IPS-18c (cell line): ENCODE measurements around the gene SOX6.

ENCODE experiments used
- H3K4me3 ChIP-seq: 2 replicates; pipeline ENCODE4 v1.7.0; 2013; ENCODE audit warnings: low read depth, mild to moderate bottlenecking, low read length, moderate library complexity; ENCODE audit not compliant: insufficient read depth
- H3K9me3 ChIP-seq: one replicate; pipeline ENCODE4 v1.6.1; 2013; ENCODE audit warnings: mild to moderate bottlenecking, low read length, moderate library complexity; ENCODE audit not compliant: control insufficient read depth, insufficient read depth

SOX6 gene

GRCh38 chr11:16261836-16262644, 94.3 kb downstream of the SOX6 start:
- no peaks in the 10 kb centered on the region for H3K9me3 ChIP-seq
- H3K4me3 ChIP-seq: no peak overlapping the region

GRCh38 chr11:16252373-16252772, 104.0 kb downstream of the SOX6 start:
- H3K9me3 ChIP-seq: no peaks in the 10 kb centered on the region
- H3K4me3 ChIP-seq: no peak overlapping the region

GRCh38 chr11:16248248-16248647, 108.1 kb downstream of the SOX6 start:
- Histone ChIP-seq H3K4me3 (no peak overlapping the region; the same call in 1 of the 2 replicates), H3K9me3 (no peaks in the 10 kb centered on the region)

GRCh38 chr11:16242806-16243205, 113.5 kb downstream of the SOX6 start:
- Histone ChIP-seq H3K9me3 (no peaks in the 10 kb centered on the region), H3K4me3 (no peak overlapping the region)

- no peak overlapping the region for H3K4me3 ChIP-seq
- H3K9me3 ChIP-seq: no peaks in the 10 kb centered on the region
Measured at GRCh38 chr11:16240687-16241086, 115.7 kb downstream of the SOX6 start.

GRCh38 chr11:16239141-16240105, 116.9 kb downstream of the SOX6 start:
- Histone ChIP-seq H3K4me3 (no peak overlapping the region), H3K9me3 (no peaks in the 10 kb centered on the region)

- H3K4me3 ChIP-seq: no peak overlapping the region
- H3K9me3 ChIP-seq: no peaks in the 10 kb centered on the region
Measured at GRCh38 chr11:16226245-16226644, 130.1 kb downstream of the SOX6 start.

GRCh38 chr11:16225623-16226022, 130.7 kb downstream of the SOX6 start:
- H3K4me3 ChIP-seq: no peak overlapping the region
- no peaks in the 10 kb centered on the region for H3K9me3 ChIP-seq

GRCh38 chr11:16223558-16223957, 132.8 kb downstream of the SOX6 start:
- Histone ChIP-seq H3K9me3 (no peaks in the 10 kb centered on the region), H3K4me3 (no peak overlapping the region)

GRCh38 chr11:16217631-16218030, 138.7 kb downstream of the SOX6 start:
- H3K9me3 ChIP-seq: no peaks in the 10 kb centered on the region
- H3K4me3 ChIP-seq: no peak overlapping the region

- Histone ChIP-seq H3K9me3 (no peaks in the 10 kb centered on the region), H3K4me3 (no peak overlapping the region)
Measured at GRCh38 chr11:16216831-16217230, 139.5 kb downstream of the SOX6 start.

- Histone ChIP-seq H3K9me3 (no peaks in the 10 kb centered on the region), H3K4me3 (no peak overlapping the region)
Measured at GRCh38 chr11:16215352-16215751, 141.0 kb downstream of the SOX6 start.

- no peaks in the 10 kb centered on the region for H3K9me3 ChIP-seq
- no peak overlapping the region for H3K4me3 ChIP-seq
Measured at GRCh38 chr11:16211407-16211806, 144.9 kb downstream of the SOX6 start.

- H3K9me3 ChIP-seq: no peaks in the 10 kb centered on the region
- no peak overlapping the region for H3K4me3 ChIP-seq
Measured at GRCh38 chr11:16204261-16204660, 152.1 kb downstream of the SOX6 start.

- Histone ChIP-seq H3K9me3 (no peaks in the 10 kb centered on the region), H3K4me3 (no peak overlapping the region)
Measured at GRCh38 chr11:16195651-16196050, 160.7 kb downstream of the SOX6 start.

- no peak overlapping the region for H3K4me3 ChIP-seq
- H3K9me3 ChIP-seq: no peaks in the 10 kb centered on the region
Measured at GRCh38 chr11:16194566-16194965, 161.8 kb downstream of the SOX6 start.

GRCh38 chr11:16193897-16194381, 162.4 kb downstream of the SOX6 start:
- H3K9me3 ChIP-seq: no peaks in the 10 kb centered on the region
- H3K4me3 ChIP-seq: no peak overlapping the region

GRCh38 chr11:16191868-16192240, 164.5 kb downstream of the SOX6 start:
- Histone ChIP-seq H3K9me3 (no peaks in the 10 kb centered on the region), H3K4me3 (no peak overlapping the region)
